Stimulated activated CD8-positive, alpha-beta memory T cell treated with anti-CD3 and anti-CD28 coated beads, Interleukin-15, amount 100 ng/mL, for 24 hours (primary cell): Measurements from ENCODE around the gene ACOT7.

ENCODE experiments used
- DNase-seq: peaks from one replicate; pipeline ENCODE4 v3.0.0-alpha.2; 2020; ENCODE audit warnings: low read depth

Gene ACOT7

GRCh38 chr1:6345009-6345408 lies 48.6 kb downstream of the ACOT7 start:
- no peak for DNase-seq

- no peak for DNase-seq
Measured at GRCh38 chr1:6343506-6344405, 49.8 kb downstream of the ACOT7 start.

GRCh38 chr1:6342056-6342455 lies 51.5 kb downstream of the ACOT7 start:
- DNase-seq, result no peak

GRCh38 chr1:6338695-6339094 lies 54.9 kb downstream of the ACOT7 start:
- DNase-seq, result no peak

- DNase-seq, result no peak
Measured at GRCh38 chr1:6336776-6337622, 56.6 kb downstream of the ACOT7 start.

GRCh38 chr1:6334261-6334993 lies 59.1 kb downstream of the ACOT7 start:
- no peak for DNase-seq

- no peak for DNase-seq
Measured at GRCh38 chr1:6332821-6333220, 60.7 kb downstream of the ACOT7 start.

GRCh38 chr1:6331543-6332273 lies 61.9 kb downstream of the ACOT7 start:
- DNase-seq, result no peak

GRCh38 chr1:6330410-6330911 lies 63.1 kb downstream of the ACOT7 start:
- DNase-seq, result no peak

- no peak for DNase-seq
Measured at GRCh38 chr1:6329851-6330250, 63.7 kb downstream of the ACOT7 start.

GRCh38 chr1:6329396-6329795 lies 64.2 kb downstream of the ACOT7 start:
- no peak for DNase-seq

- no peak for DNase-seq
Measured at GRCh38 chr1:6328696-6329095, 64.9 kb downstream of the ACOT7 start.

- DNase-seq, result no peak
Measured at GRCh38 chr1:6328091-6328490, 65.5 kb downstream of the ACOT7 start.

- DNase-seq, result no peak
Measured at GRCh38 chr1:6325482-6325881, 68.1 kb downstream of the ACOT7 start.

GRCh38 chr1:6322161-6322560 lies 71.4 kb downstream of the ACOT7 start:
- DNase-seq, result no peak

GRCh38 chr1:6321205-6321604 lies 72.4 kb downstream of the ACOT7 start:
- no peak for DNase-seq

- no peak for DNase-seq
Measured at GRCh38 chr1:6317098-6317760, 76.3 kb downstream of the ACOT7 start.

- no peak for DNase-seq
Measured at GRCh38 chr1:6316240-6317097, 77.1 kb downstream of the ACOT7 start.

- DNase-seq, result no peak
Measured at GRCh38 chr1:6314503-6314902, 79.1 kb downstream of the ACOT7 start.
